DMS153 treated with DMSO at 0.1 percent for 48 hours (cell line): ENCODE measurements around the gene CDK5R2.

Experiments used
- DNase-seq: peaks from one replicate; lab custom pipeline; 2025; ENCODE audit not compliant: unreplicated experiment; lab: John Stamatoyannopoulos, UW

CDK5R2 gene

GRCh38 chr2:218986148-218986761 lies 26.8 kb downstream of the CDK5R2 start:
- no peak for DNase-seq

DNA sequence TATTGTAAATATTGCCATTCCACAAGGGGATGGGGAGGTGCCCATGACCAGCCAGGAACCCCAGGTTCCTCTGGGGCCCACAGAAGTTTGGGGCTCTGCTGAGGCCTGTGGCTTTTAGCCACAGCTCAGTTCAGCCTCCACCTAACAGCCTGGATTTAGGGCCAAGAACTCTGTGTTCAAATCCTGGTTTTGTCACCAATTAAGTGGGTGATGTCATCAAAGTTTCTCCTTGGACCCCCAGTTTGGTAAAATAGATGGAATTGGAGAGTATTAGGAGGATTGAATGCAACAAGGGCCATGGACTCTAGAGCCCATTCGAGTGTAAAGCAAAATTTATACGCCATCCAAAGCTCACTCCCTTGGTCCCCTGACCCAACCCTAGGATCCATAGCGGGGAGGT lies 28.7 kb downstream of the CDK5R2 start:
- no peak for DNase-seq

- DNase-seq = no peak
These were observed 29.2 kb downstream of the CDK5R2 start for GRCh38 chr2:218988650-218989049.

GRCh38 chr2:218990052-218990451 lies 30.6 kb downstream of the CDK5R2 start:
- no peak for DNase-seq

DNA sequence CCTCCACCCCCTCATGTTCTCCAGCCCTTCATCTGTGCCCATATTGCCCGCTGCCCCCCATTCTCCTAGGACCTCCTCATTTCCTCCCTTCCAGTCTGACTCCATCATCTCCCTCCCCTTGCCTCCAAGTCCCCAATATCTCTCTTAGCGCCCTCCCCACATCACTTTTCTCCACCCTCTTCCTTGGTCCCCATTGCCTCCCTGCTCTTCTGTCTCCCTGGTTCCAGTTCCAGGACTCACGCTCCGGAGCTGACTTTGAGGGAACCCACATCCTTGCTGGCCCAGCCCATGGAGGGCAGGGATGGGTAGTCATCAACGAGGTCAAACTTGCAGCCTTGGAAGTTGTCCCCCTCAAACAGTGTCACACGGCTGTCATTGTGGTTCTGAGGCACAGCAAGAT lies 31.1 kb downstream of the CDK5R2 start:
- no peak for DNase-seq

- no peak for DNase-seq
These were observed 32.3 kb downstream of the CDK5R2 start for GRCh38 chr2:218991674-218992168.

DNA sequence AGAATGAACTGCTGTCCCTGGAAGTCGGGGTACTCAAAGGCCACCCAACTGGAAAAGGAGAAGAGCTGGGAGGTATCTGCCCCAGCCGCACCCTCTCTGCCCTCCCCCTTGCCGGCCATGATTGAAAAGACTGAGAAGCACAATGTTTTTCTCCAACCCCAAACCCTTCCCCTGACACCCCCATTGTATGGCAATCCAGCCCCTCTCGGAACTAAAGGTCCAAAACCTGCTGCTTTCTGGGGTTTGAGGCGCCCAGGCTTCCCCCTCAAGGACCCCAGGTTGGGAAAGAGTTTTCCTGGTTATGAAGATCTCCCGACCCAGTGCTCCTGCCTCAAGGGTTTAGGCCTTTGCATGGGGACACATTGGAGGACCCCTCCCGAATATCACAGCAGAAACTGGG lies 32.7 kb downstream of the CDK5R2 start:
- no peak for DNase-seq

DNA sequence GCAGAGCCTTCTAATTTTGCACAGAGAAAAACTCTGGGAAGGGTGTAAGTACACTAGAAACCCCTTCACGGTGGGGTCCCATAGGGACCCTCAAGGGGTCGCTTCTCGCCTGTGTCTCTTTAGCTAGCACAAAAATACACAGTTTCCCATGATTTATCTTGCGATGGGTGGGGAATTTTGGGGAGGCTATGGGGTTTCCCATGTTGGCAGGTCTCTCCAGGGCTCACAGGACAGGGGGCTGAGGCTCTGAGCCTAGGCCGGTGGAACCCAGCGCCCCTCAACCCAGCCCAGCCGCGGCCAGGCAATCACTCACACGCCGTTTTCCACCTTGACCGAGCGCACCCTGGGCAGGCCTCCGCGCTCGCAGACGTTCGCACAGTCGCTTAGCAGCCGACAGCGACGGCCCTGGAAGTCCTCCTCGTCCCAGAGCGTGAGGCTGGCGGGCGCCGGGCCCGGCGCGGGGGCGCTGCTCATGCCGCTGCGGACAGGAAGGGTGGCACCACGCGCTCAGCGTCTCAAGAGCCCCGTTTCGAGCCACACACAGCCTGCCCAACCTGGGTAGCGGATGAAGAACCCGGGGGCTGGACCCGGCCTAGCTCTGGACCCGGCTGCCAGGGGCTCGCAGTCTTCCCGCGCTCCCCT lies 33.4 kb downstream of the CDK5R2 start:
- peak; percentile 48 for DNase-seq

GRCh38 chr2:218993345-218994315 lies 34.2 kb downstream of the CDK5R2 start, which contains the start of gene CRYBA2:
Gene CRYBA2, minus strand, starts transcription at chr2:218993422. Its CDS starts 246 bp downstream, at chr2:218993176.
- DNase-seq = peak; percentile 69

DNA sequence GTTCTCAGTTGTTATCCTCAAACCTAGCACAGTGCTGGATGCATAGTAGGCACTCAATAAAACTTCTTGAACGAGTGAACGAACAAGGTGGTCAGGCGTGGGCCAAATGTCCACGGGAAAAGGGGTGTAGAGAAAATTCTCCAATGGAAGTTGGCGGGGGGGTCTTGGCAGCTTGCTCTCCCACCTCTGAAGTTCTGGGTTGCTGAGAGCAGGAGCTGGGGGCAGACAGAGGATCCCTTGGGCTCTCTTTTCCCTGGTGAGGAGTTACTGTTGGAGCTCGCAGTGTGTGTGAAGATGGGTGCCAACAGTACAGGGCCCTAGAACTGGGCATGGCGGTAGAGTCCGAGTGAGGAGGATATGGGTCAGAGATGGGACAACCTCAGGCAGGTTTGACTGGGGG lies 36.1 kb downstream of the CDK5R2 start:
- DNase-seq = no peak

DNA sequence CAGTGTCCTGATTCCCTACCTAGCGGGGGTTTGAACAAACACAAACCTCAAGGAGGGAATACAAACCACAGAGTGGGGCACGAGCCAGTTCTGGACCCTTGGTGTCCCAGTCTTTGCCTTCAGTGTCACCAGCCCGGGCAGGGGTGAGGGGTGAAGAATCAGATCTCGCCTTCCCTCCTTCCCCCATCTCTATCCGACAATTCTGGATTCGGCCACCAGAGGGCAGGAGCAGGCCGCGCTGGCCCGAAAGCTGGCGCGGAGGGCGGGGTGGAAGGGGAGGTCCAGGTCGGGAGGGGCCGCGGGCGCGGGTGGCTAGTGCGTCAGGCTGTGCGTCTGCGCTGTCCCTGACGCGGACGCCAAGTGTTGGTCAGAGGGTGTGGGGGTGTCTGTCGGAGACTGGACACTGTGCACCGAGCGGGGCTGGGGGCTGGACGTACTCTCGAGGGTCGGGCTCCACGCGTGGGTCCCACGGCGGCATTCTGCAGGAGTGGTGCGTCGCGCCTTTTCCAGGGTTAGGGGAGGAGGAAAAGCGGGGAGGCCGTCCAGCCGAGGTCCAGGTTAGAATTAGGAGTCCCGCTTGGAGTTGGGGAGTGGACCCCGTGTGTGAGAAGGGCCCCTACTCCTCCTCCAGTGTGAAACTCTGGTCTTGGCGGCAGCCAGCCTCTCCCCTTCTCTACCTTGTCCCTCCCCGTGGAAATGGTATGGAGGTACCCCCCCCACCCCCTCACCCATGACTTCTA lies 36.7 kb downstream of the CDK5R2 start:
- peak; percentile 60 for DNase-seq

DNA sequence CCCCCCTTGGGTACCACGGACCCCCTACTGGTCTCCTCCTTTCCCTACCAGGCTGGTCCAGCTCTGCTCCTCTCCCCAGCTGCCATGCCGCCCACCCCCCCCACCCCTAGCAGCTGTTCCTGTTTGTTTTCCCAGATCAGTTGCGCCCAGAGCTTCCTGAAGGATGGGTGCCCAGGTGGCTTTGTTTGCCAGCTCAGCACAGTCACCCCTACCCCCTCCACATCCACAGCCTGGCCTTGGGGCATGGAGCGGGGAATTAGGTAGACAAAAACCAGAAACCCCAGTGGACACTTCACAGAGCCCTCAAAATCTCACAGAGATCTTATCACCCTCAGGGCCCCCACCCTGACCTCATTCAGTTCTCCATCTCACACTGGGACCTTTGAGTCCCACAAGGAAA lies 37.5 kb downstream of the CDK5R2 start:
- peak; percentile 83 for DNase-seq

GRCh38 chr2:218997731-218998130 lies 38.3 kb downstream of the CDK5R2 start:
- DNase-seq = peak; percentile 51

DNA sequence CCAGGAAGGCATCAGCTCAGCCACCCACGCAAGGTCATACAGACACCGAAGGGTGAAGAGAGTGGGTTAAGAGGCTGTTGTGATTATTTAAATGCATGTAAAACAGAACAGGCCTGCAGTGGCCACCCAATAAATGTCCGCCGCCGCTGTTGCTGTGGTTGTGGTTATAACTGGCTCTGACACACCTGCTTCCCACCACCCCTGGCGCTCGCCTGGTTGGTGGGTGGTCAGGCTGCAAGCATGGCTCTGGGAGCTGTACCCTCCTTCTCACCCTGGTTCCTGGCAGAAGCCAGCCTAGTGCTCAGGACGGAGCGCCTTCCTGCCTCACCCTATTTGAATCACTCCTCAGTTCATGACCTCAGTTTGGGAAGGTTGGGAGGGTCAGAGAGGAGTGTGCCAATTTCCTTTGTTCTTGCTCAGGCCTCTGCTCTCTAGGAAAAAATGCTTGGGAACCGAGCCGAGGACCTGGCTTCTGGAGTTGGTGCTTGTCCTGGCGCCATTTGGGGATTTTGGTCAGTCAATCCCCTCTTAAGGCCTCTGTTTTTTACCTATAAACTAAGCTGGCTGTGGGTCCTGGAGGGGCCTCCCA lies 39.0 kb downstream of the CDK5R2 start:
- DNase-seq = peak; percentile 49

DNA sequence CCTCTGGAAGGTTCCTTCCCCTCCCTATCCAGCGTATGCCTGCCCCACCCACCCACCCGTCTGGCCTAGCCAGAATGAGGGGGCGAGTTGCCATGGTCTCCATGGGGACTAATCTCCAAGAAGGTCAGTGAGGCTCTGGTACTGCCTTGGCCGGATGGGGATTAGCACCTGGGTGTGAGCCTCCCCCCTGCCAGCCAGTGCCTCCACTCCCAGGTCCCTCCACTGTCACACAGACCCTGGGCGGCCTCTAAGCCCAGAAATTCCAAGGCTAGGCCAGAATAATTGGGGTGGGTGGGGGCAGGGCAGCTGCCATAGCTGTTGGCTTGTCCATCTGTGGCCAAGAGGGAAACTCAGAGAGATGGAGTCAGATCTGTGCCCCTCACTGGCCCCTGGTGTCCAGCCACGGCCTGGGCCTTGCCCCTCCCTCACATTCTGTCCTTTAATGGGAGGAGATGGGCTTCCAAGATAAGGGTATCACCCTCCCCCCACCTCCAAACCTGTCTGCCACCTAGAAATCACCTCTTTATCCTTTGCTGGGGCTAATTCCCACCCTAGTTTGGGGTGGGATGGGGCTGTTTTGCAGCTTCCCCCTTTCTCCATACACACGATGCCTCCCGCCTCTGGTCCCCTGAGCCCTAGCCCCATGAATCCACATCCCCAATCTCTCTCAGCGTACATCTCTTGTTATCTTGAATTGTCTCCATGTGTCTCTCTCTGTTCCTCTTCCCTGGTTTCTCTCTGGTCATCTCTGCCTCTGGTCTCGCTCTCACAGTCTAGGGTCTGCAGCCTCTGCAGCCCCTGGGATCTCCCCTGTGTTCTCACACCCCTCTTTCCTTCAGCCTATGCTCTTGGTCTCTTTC lies 39.8 kb downstream of the CDK5R2 start:
- DNase-seq = no peak

DNA sequence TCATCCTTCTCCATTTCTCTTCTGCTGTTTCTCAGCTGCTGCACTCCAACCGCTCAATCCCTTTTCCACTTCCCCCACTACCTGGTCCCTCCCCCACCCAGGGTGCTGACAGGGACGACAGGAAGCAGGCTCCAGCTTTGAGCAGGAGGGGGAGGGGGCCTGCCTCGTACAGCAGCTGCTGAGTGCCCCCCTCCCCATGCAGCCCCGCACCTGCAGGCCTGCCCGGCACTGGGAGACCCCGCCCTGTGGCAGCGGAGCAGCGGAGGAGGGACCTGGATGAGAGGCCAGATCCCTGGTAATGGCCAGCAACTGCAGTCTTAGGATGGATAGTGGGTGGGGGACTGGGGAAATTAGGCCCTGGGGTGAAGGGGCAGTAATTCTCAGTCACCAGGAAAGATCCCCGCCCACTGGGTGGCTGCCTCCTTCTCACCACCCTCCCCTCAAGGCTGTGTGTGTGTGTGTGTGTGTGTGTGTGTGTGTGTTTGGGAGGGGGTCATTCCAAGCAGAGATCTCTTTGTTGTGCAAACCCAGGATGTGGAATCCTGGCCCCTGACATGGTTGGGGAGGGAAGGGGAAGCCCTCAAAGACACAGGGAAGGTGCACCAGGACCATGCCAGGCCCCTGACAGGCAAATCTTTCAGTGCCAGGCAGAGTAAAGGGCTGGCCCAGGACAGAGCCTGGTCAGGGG lies 40.6 kb downstream of the CDK5R2 start:
- DNase-seq = peak; percentile 87

DNA sequence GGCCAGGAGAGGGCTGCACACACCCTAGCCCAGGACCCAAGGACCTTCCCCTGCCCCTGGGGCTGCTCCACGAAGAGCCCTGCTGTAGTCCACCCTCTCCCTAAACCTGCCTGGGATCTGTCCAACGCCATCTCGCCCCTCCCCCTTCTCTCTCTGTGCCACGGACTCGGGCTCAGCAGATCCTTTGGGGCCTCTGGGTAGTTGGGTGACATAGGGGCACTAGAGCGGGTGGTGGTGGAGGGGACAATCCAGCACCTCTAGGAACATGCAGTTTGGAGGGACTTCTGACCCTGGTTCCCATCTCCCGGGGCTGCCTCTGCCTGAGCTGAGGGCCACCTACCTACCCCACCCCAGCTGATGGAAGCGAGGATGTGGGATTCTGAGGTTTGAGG lies 41.1 kb downstream of the CDK5R2 start:
- DNase-seq = no peak

- DNase-seq = no peak
These were observed 41.7 kb downstream of the CDK5R2 start for GRCh38 chr2:219001100-219001576.
